ENCODE results near the gene RPL13.

RPL13 gene

DNA sequence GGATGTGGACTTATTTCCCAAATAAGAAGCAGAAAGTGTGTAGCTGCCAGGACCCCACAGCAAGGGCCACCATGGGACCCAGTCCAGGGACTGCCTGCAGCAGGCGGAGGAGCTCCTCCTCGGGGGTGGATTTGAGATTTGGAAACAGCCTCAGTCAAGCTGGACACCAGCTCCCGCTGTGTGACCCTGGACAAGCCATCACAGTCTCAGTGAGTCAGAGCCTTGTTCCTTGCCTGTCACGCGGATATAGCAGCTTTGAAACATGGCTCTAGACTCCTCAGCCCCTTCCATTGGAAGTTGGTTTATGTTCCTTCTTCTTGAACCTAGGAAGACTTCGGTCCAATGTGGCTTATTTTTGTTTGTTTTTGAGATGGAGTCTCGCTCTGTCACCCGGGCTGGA lies 40.5 kb downstream of the RPL13 start:
- no peak for DNase-seq

GRCh38 chr16:89601906-89602272 lies 41.4 kb downstream of the RPL13 start:
- DNase-seq: no peak

DNA sequence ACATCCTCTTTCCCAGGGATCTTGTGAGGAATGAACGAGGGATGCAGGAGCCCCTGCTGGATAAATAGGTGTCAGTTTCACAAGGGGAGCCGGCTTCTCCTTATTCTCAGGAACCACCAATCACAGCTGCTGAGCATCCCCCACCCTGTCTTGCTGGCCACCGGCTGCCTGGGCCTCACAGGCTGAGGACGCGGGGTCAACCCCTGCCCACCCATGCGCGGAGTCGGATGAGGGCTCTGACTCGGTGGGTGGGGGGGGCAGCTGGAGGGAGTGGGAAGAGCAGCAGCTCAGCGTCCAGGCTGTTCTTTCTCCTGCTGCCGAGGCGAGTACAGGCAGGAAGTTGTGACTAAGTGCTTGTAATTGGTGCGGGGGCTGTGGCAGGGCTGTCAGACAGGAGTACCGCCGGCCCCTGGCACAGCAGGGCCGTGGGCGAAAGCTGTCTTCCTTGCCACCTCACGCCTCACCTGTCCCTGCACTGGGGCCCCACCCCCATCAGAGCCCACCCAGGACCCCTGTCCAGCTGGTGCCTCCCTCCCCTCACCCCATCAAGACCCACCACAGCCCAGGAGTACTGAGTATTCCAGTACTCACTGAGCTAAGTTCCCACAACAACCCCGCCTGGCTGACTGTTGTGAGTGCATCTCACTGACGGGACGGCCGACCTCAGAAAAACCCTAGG lies 41.9 kb downstream of the RPL13 start:
- DNase-seq: peak; percentile 74

DNA sequence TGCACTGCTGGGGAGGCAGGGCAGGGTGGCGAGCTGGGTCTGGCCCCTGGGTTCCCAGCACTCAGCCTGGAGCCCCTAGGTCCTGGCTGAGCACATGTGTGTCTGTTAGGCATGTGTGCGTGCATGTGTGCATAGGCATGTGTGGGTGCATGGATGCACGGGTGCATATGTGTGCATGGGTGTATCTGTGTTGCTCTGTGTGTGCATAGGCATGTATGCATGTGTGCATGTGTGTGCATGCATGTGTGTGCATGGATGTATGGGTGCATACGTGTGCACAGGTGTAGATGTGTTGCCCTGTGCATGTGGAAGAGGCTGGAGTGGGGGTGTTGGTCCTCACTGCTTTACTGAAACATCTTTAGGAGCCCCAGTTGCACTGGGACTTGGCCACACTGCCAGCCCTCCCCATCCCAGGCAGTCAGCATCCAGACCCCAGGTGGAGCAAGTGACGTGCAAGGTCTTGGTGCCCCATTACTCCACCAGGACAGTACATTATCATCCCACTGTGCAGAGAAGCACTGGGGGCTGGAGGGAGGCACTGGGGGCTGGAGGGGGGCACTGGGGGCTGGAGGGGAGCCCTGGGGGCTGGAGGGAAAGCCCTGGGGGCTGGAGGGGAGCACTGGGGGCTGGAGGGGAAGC lies 42.6 kb downstream of the RPL13 start:
- DNase-seq: no peak

DNA sequence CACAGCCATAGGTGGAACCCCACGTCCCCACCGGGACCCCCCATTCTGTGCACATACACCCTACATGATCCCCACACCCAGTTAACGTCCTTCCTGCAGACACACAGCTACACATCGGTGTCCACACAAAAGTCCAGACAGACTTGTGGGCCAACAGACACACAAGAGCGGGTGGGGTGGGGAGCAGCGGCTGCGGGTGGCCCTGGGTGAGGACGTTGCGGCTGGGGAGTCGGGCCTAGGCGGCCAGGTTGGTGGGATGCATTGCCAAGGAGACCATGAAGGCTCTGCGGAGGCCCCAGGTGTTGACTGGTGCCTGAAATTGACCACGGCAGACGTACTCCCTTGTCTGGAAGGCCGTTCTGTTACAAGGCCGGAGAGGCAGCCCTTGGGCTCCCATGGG lies 44.3 kb downstream of the RPL13 start:
- no peak for DNase-seq

DNA sequence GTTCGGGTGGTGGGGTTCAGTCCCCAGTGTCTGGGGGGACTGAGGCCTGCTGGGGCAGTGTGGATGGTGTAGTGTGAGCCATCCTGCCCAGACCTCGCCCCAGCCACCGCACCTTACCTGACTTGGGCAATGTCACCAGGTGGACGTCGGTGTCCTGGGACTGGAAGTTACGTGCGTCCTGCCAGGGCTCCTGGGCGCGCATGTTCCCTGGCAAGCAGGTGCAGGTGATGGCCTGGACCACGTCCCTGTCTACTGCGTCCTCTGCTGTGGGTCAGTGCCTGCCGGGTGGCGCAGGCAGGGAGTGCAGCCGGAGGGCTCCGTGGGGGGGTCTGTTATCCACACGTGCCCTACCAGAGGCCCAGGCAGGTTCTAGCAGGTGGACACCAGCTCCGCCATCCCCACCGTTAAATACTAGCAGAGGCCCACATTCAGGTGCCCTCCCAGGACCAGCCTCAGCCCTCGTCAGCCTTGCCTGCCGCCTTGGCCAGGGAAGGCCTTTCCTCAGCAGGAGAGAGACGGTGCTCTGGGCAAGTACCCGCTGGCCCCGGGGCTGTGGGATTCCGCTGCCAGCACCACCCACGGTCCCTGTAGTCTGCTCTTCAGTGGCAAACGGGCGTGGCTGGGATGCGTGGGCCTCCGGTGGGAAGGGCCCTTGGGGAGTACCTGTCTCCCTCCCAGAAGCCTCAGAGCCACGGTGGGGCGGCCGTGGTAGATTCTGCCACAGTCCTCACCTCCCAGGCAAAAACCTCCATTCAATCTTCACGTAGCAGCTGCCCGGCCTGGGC lies 44.9 kb downstream of the RPL13 start:
- DNase-seq: no peak

- DNase-seq: no peak
Measured at GRCh38 chr16:89606006-89606405, 45.5 kb downstream of the RPL13 start.

DNA sequence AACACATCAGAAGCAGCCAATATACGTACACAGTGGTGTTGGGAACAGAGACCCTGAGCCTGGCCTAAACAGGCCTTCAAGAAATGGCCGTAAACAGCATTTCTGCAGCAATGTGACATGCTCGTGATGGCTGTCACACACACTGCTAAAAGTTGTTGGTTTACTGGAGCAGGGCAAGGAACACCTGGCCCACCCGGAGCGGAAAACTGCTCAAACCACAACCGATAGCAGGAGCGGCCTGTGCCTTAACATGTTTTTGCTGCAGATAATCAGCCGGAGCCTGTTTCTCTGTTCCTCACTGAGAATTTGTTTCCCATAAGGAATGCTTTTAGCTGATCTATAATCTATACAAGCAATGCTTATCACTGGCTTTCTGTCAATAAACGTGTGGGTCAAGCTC lies 47.0 kb downstream of the RPL13 start:
- no peak for DNase-seq

GRCh38 chr16:89607937-89608740 lies 47.7 kb downstream of the RPL13 start:
- no peak for DNase-seq

- DNase-seq: no peak
Measured at GRCh38 chr16:89610108-89610453, 49.6 kb downstream of the RPL13 start.

GRCh38 chr16:89612415-89613166 lies 52.1 kb downstream of the RPL13 start:
- DNase-seq: no peak

DNA sequence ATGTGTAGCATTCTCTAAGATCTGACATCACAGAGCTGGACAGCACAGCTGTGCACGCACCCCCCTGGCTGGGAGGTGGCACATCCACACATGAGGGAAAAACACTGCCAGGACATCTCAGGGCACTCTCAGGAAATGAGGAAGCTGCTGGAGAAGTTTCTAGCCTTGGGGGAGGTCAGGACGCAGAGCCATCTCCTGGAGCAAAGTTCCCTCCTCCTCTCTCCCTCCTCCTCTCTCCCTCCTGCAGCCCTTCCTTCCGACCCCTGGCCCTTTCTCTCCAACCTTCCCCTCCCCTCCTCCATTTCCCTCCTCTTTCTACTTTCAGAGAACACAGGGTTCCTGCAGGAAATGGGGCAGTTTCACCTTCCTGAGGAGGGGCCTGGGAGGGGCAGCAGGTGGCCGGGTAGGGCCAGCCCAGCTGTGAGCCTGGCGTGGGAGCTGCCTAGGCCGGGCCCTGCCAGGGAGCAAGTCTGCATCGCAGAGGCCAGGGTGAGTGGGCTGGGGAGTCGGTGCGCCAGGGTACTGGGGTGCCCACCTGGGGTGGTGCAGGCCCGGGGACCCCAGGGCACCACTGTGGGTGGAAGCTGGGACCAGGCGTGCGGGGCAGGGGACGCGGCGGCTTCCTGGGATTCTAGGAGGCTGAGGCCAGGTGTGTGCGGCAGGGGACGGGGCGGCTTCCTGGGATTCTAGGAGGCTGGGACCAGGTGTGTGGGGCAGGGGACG lies 52.9 kb downstream of the RPL13 start, which contains the start of gene DPEP1:
Gene DPEP1 (plus strand): TSS at position 412 of the 723 bp plus-strand sequence. CDS start 16,769 bp downstream, outside the sequence.
- no peak for DNase-seq

- no peak for DNase-seq
Measured at GRCh38 chr16:89613954-89614459, 53.5 kb downstream of the RPL13 start.

All from CD4-positive, alpha-beta T cell treated with Interleukin-6 for 4 hours (primary cell).